ENCODE data around the gene SELENOK.

- TF ChIP-seq CTCF (IDR thresholded peaks at IDR 0.05; ENCODE audit: poor library complexity, severe bottlenecking) = no peak
- TF ChIP-seq TAF1 (IDR thresholded peaks at IDR 0.05; ENCODE audit: low read depth) = no peak
- TF ChIP-seq RAD21 (conservative IDR thresholded peaks at IDR 0.05) = no peak
- TF ChIP-seq EZH2 (IDR thresholded peaks at IDR 0.05; ENCODE audit: borderline replicate concordance, insufficient read depth, low read length, poor library complexity, severe bottlenecking) = no peak
- no peak for TF ChIP-seq SMC3 (conservative IDR thresholded peaks at IDR 0.05; ENCODE audit: poor library complexity)
These were observed 57.1 kb downstream of the SELENOK start for GRCh38 chr3:53834429-53835095.
